Body of pancreas (tissue), 4 donors: Measurements from ENCODE around the gene KANSL3.

Experiments
- POLR2A ChIP-seq, 3 donors: fragments of 450-650 bp; IDR thresholded peaks; one replicate each; pipeline ENCODE4 v1.6.1; 2016; ENCODE audit warnings: antibody characterized with exemption in 3 of 3, mild to moderate bottlenecking in 2 of 3
- TF ChIP-seq, protein P1 (sequence below), 7 experiments: fragments of 450-650 bp in 4 of 7; fragments of 200-600 bp in 3 of 7; sonication (generic) in 3 of 7; IDR thresholded peaks; one replicate each; pipeline ENCODE4 v1.5.1; 2016 to 2019; ENCODE audit warnings: antibody characterized with exemption in 7 of 7

DNA sequence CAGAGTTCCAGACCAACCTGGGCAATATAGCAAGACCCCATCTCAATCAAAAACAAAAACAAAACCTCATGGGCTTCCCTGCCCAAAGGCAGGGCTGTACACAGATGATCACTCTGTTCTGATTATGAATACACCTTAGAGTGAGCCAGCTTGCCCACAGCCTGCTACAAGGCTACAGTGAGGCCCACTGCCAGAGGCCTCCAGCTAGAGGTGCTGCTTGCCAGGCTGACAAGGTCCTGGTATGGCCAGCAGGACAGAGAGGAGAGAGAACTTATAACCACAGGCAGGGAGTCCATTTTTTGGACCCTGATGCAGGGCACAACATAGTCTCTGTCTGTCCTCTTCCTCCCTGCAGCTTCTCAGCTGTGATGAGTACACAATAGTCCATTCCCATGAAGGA, 41.5 kb downstream of the KANSL3 start:
- TF ChIP-seq, protein P1, sequence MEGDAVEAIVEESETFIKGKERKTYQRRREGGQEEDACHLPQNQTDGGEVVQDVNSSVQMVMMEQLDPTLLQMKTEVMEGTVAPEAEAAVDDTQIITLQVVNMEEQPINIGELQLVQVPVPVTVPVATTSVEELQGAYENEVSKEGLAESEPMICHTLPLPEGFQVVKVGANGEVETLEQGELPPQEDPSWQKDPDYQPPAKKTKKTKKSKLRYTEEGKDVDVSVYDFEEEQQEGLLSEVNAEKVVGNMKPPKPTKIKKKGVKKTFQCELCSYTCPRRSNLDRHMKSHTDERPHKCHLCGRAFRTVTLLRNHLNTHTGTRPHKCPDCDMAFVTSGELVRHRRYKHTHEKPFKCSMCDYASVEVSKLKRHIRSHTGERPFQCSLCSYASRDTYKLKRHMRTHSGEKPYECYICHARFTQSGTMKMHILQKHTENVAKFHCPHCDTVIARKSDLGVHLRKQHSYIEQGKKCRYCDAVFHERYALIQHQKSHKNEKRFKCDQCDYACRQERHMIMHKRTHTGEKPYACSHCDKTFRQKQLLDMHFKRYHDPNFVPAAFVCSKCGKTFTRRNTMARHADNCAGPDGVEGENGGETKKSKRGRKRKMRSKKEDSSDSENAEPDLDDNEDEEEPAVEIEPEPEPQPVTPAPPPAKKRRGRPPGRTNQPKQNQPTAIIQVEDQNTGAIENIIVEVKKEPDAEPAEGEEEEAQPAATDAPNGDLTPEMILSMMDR (IDR thresholded peaks at IDR 0.05), result no peak
- no peak for TF ChIP-seq POLR2A (IDR thresholded peaks at IDR 0.05)
